Hepatocyte (in vitro differentiated cells): ENCODE data around the gene TLCD3B.

Experiments used
- EZH2 ChIP-seq: fragments of 200-600 bp; sonication (generic); IDR thresholded peaks from 2 replicates; pipeline ENCODE4 v1.6.1; 2016; ENCODE audit warnings: antibody characterized with exemption, mild to moderate bottlenecking, borderline replicate concordance
- TF ChIP-seq, protein P1 (sequence below): fragments of 200-600 bp; sonication (generic); IDR thresholded peaks from 2 replicates; pipeline ENCODE4 v1.5.1; 2016; ENCODE audit warnings: antibody characterized with exemption, mild to moderate bottlenecking; ENCODE audit not compliant: poor library complexity

DNA sequence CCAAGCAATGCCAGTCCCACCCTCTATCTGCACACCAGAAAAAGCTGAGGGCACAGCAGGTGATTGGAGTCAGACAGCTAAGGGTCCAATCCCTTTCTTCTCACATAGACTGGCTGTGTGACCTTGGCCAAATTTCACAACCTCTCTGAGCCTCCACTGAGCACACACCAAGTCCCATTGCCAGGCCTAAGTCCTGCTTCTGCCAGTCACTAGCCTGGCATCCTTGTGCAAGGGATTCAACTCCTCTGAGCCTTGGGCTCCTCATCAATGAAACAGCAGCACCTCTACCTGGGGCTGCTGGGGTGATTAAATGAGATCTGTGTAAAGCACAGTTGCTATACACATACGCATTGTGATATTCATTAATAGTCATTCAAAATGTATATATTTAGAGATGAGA, 15.5 kb upstream of the TLCD3B start:
- TF ChIP-seq, protein P1, sequence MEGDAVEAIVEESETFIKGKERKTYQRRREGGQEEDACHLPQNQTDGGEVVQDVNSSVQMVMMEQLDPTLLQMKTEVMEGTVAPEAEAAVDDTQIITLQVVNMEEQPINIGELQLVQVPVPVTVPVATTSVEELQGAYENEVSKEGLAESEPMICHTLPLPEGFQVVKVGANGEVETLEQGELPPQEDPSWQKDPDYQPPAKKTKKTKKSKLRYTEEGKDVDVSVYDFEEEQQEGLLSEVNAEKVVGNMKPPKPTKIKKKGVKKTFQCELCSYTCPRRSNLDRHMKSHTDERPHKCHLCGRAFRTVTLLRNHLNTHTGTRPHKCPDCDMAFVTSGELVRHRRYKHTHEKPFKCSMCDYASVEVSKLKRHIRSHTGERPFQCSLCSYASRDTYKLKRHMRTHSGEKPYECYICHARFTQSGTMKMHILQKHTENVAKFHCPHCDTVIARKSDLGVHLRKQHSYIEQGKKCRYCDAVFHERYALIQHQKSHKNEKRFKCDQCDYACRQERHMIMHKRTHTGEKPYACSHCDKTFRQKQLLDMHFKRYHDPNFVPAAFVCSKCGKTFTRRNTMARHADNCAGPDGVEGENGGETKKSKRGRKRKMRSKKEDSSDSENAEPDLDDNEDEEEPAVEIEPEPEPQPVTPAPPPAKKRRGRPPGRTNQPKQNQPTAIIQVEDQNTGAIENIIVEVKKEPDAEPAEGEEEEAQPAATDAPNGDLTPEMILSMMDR, result no peak
- TF ChIP-seq EZH2, result no peak
